Esophagus (tissue), 2 donors: Measurements from ENCODE around the gene AADAT. TPM values are rescaled to one million over a fixed set of nuclear protein-coding genes. Genes with fewer than 3 reads are reported as not detected.

ENCODE experiments used
- H3K27ac ChIP-seq, 2 donors: one replicate each; pipeline ENCODE4 v1.5.1; 2013; ENCODE audit warnings: low read depth in 2 of 2, mild to moderate bottlenecking in 2 of 2, inconsistent platforms in 1 of 2, low read length in 1 of 2, moderate library complexity in 1 of 2
- H3K27me3 ChIP-seq, 2 donors: one replicate each; pipeline ENCODE4 v1.6.1; 2013; ENCODE audit warnings: low read length in 2 of 2, control low read depth in 1 of 2, mild to moderate bottlenecking in 1 of 2; ENCODE audit not compliant: insufficient read depth in 2 of 2, control insufficient read depth in 1 of 2
- H3K36me3 ChIP-seq, 2 donors: one replicate each; pipeline ENCODE4 v1.6.1; 2013; ENCODE audit warnings: low read length in 1 of 2; ENCODE audit not compliant: control insufficient read depth in 2 of 2, insufficient read depth in 2 of 2
- H3K4me1 ChIP-seq, 2 donors: one replicate each; pipeline ENCODE4 v1.6.1; 2013; ENCODE audit warnings: low read length in 1 of 2; ENCODE audit not compliant: control insufficient read depth in 2 of 2, insufficient read depth in 2 of 2
- H3K4me3 ChIP-seq, 2 donors: one replicate each; pipeline ENCODE4 v1.5.1; 2013; ENCODE audit warnings: low read length in 2 of 2, mild to moderate bottlenecking in 2 of 2, low read depth in 1 of 2, moderate library complexity in 1 of 2
- H3K9me3 ChIP-seq, 2 donors: one replicate each; pipeline ENCODE4 v1.6.1; 2013; ENCODE audit warnings: mild to moderate bottlenecking in 2 of 2, low read depth in 1 of 2, low read length in 1 of 2, moderate library complexity in 1 of 2; ENCODE audit not compliant: control insufficient read depth in 2 of 2, insufficient read depth in 1 of 2
- WGBS, 2 donors: extraction: QIAGEN DNeasy Blood & Tissue Kit; methylation state at CpG; one replicate each; pipeline ENCODE4 v1.1.7; 2013; 5-methylcytosine and 5-hydroxymethylcytosine counted together
- polyA plus RNA-seq, 2 donors: library from polyadenylated mRNA; stranded (reverse); fragments of 200-250 nt; gene quantifications; one replicate each; pipeline ENCODE4 v1.2.3, GENCODE V29; 2013
- donor health status: healthy with polysubstance abuse.
- donor health status: Bipolar disorder and iron deficiency.

AADAT gene
- 1 to 10 TPM; 1.8 to 2.4 TPM for polyA plus RNA-seq

- peaks cover 0 to 3% of the 10 kb centered on the region in 2 donors for H3K4me1 ChIP-seq
- peaks cover 0 to 3% of the 10 kb centered on the region in 2 donors for H3K9me3 ChIP-seq
- H3K27ac ChIP-seq = peak within 1 kb of the TSS in 1 of 2 donors; percentile 3
- no peaks in the 10 kb centered on the region for H3K36me3 ChIP-seq
- no peaks in the 10 kb centered on the region for H3K27me3 ChIP-seq
- peak within 1 kb of the TSS; percentile 47 to 59 for H3K4me3 ChIP-seq
- 1% methylated on average over 60 to 80 of the region's 80 CpGs for WGBS, 2 donors
These were observed at the start of gene AADAT for GRCh38 chr4:170089668-170090351. Gene AADAT, minus strand, starts transcription at chr4:170089956. Its CDS starts 266 bp downstream, at chr4:170089690.

GRCh38 chr4:170138580-170139194 lies 48.9 kb upstream of the AADAT start:
- Histone ChIP-seq H3K4me1 (no peaks in the 10 kb centered on the region), H3K27ac (no peak overlapping the region), H3K27me3 (no peaks in the 10 kb centered on the region), H3K9me3 (no peaks in the 10 kb centered on the region), H3K36me3 (no peaks in the 10 kb centered on the region), H3K4me3 (no peak overlapping the region)
- WGBS, 2 donors = 7 to 8% methylated on average over 15 of the region's 15 CpGs

- H3K4me1 ChIP-seq = no peaks in the 10 kb centered on the region
- no peak overlapping the region for H3K4me3 ChIP-seq
- H3K27me3 ChIP-seq = no peaks in the 10 kb centered on the region
- H3K36me3 ChIP-seq = no peaks in the 10 kb centered on the region
- no peaks in the 10 kb centered on the region for H3K9me3 ChIP-seq
- 66 to 71% methylated on average over 3 of the region's 3 CpGs for WGBS, 2 donors
- H3K27ac ChIP-seq = no peak overlapping the region
These were observed 48.2 kb upstream of the AADAT start for GRCh38 chr4:170137927-170138326.

GRCh38 chr4:170137466-170137865 lies 47.7 kb upstream of the AADAT start:
- Histone ChIP-seq H3K27ac (no peak overlapping the region), H3K4me3 (no peak overlapping the region), H3K36me3 (no peaks in the 10 kb centered on the region), H3K4me1 (no peaks in the 10 kb centered on the region), H3K9me3 (peaks cover under 1% of the 10 kb centered on the region in 2 donors), H3K27me3 (no peaks in the 10 kb centered on the region)
- WGBS, 2 donors = 57 to 67% methylated on average over 5 of the region's 5 CpGs

- Histone ChIP-seq H3K27ac (no peak overlapping the region), H3K4me3 (no peak overlapping the region), H3K9me3 (peaks cover 2 to 3% of the 10 kb centered on the region in 2 donors), H3K27me3 (no peaks in the 10 kb centered on the region), H3K36me3 (no peaks in the 10 kb centered on the region), H3K4me1 (no peaks in the 10 kb centered on the region)
- WGBS, 2 donors = 77 to 85% methylated on average over 2 of the region's 2 CpGs
These were observed 45.1 kb upstream of the AADAT start for GRCh38 chr4:170134821-170135220.

- 51 to 70% methylated on average over 9 of the region's 9 CpGs for WGBS, 2 donors
These were observed 38.6 kb upstream of the AADAT start for GRCh38 chr4:170128219-170128804.

GRCh38 chr4:170127758-170128157 lies 38.0 kb upstream of the AADAT start:
- H3K27ac ChIP-seq = no peak overlapping the region
- H3K4me1 ChIP-seq = peaks cover 2 to 4% of the 10 kb centered on the region in 2 donors
- H3K9me3 ChIP-seq = peaks cover 2 to 3% of the 10 kb centered on the region in 2 donors
- no peaks in the 10 kb centered on the region for H3K27me3 ChIP-seq
- no peaks in the 10 kb centered on the region for H3K36me3 ChIP-seq
- 92 to 94% methylated on average over 10 of the region's 10 CpGs for WGBS, 2 donors
- no peak overlapping the region for H3K4me3 ChIP-seq

More at GRCh38 chr4:170128219-170128804, 38.6 kb upstream of the AADAT start:
- Histone ChIP-seq H3K4me1 (peaks cover 2 to 4% of the 10 kb centered on the region in 2 donors), H3K9me3 (peaks cover 2 to 3% of the 10 kb centered on the region in 2 donors), H3K36me3 (no peaks in the 10 kb centered on the region), H3K4me3 (no peak overlapping the region), H3K27ac (no peak overlapping the region), H3K27me3 (no peaks in the 10 kb centered on the region)

- H3K27ac ChIP-seq = no peak overlapping the region
- no peak overlapping the region for H3K4me3 ChIP-seq
- H3K4me1 ChIP-seq = peaks cover 2 to 4% of the 10 kb centered on the region in 2 donors
- no peaks in the 10 kb centered on the region for H3K27me3 ChIP-seq
- H3K36me3 ChIP-seq = no peaks in the 10 kb centered on the region
- no peaks in the 10 kb centered on the region for H3K9me3 ChIP-seq
These were observed 34.6 kb upstream of the AADAT start for GRCh38 chr4:170124406-170124805.

- Histone ChIP-seq H3K27ac (no peak overlapping the region), H3K36me3 (no peaks in the 10 kb centered on the region), H3K9me3 (no peaks in the 10 kb centered on the region), H3K4me3 (no peak overlapping the region), H3K4me1 (no peaks in the 10 kb centered on the region), H3K27me3 (no peaks in the 10 kb centered on the region)
These were observed 32.5 kb upstream of the AADAT start for GRCh38 chr4:170122252-170122651.
